ENCODE data around the gene ULK1.

DNA sequence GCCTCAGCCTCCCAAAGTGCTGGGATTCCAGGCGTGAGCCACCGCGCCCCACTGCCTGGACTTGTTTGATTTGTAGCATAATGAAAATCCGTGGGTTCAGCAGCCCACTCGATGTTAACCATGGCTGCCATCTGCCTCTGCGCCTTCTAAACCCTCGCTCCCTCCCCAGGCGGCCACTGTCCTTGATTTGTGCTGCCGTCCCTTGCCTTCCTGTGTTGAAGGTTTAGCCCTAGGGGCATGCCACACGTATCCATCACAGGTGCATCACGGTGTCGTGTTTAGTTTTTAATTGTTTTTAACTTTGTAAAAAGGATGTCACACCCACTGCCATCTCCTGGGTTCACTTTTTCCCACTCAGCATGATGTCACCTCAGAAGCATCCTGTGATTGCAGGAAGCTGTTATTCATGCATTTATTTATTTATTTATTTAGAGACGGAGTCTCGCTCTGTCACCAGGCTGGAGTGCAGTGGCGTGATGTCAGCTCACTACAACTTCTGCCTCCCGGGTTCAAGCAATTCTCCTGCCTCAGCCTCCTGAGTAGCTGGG is 24.5 kb upstream of the ULK1 start:
- TF ChIP-seq POLR2A (IDR thresholded peaks at IDR 0.05): no peak
- TF ChIP-seq, protein P1, sequence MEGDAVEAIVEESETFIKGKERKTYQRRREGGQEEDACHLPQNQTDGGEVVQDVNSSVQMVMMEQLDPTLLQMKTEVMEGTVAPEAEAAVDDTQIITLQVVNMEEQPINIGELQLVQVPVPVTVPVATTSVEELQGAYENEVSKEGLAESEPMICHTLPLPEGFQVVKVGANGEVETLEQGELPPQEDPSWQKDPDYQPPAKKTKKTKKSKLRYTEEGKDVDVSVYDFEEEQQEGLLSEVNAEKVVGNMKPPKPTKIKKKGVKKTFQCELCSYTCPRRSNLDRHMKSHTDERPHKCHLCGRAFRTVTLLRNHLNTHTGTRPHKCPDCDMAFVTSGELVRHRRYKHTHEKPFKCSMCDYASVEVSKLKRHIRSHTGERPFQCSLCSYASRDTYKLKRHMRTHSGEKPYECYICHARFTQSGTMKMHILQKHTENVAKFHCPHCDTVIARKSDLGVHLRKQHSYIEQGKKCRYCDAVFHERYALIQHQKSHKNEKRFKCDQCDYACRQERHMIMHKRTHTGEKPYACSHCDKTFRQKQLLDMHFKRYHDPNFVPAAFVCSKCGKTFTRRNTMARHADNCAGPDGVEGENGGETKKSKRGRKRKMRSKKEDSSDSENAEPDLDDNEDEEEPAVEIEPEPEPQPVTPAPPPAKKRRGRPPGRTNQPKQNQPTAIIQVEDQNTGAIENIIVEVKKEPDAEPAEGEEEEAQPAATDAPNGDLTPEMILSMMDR (IDR thresholded peaks at IDR 0.05): no peak
